GM19239 (cell line): ENCODE results near the gene LMAN2.
A peak's percentile ranks its signal among the peaks of the same experiment; 100 is the strongest.

Source experiments
- DNase-seq: peaks from one replicate; pipeline ENCODE4 v3.0.0; 2011; ENCODE audit warnings: low spot score; ENCODE audit not compliant: insufficient read length
- FAIRE-seq: peaks from 2 replicates; lab custom pipeline; 2011; peaks lifted over from hg19 to GRCh38; lab: Jason Lieb, UNC

Gene LMAN2, protein sequence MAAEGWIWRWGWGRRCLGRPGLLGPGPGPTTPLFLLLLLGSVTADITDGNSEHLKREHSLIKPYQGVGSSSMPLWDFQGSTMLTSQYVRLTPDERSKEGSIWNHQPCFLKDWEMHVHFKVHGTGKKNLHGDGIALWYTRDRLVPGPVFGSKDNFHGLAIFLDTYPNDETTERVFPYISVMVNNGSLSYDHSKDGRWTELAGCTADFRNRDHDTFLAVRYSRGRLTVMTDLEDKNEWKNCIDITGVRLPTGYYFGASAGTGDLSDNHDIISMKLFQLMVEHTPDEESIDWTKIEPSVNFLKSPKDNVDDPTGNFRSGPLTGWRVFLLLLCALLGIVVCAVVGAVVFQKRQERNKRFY

GRCh38 chr5:177351392-177352329, at the start of gene LMAN2:
TSS of gene LMAN2 (minus strand) at chr5:177351668. CDS start at chr5:177351647, 21 bp downstream.
- peak; percentile 96 for FAIRE-seq

GRCh38 chr5:177399997-177400868, 48.8 kb upstream of the LMAN2 start, which contains the start of gene PFN3:
TSS of gene PFN3 (minus strand) at chr5:177400661. CDS start at chr5:177400576, 85 bp downstream.
- no peak for DNase-seq
- no peak for FAIRE-seq

More at GRCh38 chr5:177351392-177352329, at the start of gene LMAN2:
- peak; percentile 86 for DNase-seq

GRCh38 chr5:177397875-177398390, 46.5 kb upstream of the LMAN2 start:
- FAIRE-seq: no peak
- no peak for DNase-seq

- no peak for FAIRE-seq
- no peak for DNase-seq
These were observed 45.3 kb upstream of the LMAN2 start for GRCh38 chr5:177396807-177397206.

DNA sequence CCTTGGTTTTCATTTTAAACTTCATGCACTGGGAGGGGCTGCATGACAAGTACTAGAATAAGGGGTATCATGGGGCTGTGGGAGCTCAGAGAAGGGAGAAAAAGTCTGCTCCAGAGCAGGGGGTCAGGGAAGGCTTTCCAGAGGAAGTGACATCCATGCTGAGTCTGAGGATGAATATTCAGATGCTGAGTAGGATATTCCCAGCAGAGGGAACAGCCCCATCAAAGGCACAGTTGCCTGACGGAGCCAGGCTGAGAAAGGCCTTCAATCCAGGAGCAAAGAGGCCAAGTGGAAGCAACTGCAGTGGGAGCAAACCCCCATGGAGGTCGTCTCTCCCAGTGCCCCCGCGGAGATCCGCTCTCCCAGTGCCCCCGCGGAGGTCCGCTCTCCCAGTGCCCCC, 44.6 kb upstream of the LMAN2 start:
- FAIRE-seq (no peak), DNase-seq (no peak)

GRCh38 chr5:177393990-177394389, 42.5 kb upstream of the LMAN2 start:
- FAIRE-seq: no peak
- no peak for DNase-seq

DNA sequence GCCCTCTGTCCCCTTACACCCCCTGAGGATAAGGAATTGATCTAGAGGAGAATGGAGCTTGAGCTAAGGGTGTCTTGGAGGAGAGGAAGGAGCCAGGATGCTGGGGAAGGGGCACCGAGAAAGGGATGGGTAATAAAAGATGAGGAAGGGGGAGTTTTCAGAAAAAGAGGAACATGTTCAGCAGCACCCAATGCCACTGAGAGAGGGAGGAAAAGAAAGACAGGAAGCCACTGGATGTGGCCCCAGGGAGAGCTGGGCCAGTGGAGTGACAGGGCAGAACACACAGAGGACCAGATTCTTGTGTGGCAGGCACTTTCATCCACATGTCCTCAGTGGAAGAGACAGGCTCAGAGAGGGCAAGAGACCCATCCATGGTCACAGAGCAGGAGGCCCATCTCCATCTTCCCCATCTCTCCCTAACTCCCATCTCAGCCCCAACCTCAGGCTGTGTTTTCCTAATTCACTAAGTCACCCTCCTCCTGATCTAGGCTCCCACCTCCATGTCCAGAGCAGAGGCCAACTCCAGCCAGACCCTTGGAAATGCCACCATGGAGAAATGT, 41.8 kb upstream of the LMAN2 start:
- FAIRE-seq (no peak), DNase-seq (no peak)

- no peak for FAIRE-seq
- DNase-seq: no peak
These were observed 41.3 kb upstream of the LMAN2 start for GRCh38 chr5:177392765-177393164.

GRCh38 chr5:177390363-177391300, 39.2 kb upstream of the LMAN2 start:
- FAIRE-seq: peak; percentile 98
- peak; percentile 94 for DNase-seq

GRCh38 chr5:177389241-177390169, 38.0 kb upstream of the LMAN2 start:
- no peak for DNase-seq
- FAIRE-seq: peak; percentile 72

DNA sequence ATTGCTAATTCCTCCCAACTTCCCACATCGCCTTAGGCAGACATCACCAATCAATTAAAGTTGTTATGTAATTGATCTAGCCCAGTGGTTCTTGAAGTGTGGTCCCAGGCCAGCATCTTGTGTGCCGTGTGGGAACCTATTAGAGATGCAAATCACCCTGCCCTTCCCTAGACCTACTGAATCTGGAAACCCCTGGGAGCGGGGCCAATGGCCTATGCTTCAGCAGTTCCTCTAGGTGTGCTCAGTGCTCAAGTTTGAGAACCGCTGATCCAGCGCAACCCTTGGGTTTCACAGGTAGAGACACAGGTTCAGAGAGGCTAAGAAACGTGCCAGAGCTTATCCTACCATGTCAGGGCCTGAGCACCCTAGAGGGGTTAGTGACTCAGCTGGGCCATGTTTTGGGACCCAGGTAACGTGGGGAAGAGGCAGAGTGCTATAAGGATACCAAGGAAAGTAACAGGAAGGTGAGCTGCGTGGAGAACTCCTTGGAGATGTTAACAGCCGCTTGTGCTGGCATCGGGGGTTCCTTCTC, 37.1 kb upstream of the LMAN2 start:
- DNase-seq: no peak
- no peak for FAIRE-seq

DNA sequence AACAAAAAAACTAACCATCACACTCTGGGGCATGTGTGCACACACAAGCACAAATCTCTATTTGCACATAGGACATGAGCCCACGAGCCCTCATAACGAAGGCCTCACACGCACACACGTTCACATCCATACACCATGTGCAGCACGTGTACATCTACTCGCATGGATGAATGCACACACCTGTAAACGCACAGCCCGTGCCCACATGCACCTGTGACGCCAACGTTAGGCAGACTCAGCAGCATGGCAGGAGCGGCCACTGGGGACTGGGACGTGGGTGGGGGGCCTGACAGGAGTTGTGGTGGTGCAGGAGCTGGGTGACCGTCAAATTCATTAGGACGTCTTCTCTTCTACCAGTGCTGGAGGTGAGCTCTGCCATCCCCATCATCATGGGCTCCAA, 35.9 kb upstream of the LMAN2 start:
- FAIRE-seq (no peak), DNase-seq (no peak)

DNA sequence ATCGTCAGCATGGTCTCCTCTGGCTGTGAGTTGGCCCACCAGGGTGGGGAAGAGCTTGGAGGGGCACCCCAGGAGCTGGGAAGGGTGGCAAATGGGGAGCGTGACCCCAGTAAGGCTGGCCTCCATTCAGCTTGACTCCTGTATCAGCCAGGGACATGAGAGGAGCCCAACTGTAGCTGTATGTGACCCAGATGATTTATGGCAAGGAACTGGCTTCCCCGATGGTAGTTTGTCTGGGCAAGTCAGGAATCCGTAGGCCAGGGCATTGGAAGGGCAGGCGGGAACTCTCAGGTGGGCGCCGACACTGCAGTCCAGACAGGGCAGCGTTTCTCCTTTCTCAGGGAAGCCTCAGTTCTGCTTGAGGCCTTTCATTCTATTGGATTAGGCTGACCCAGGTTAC, 35.1 kb upstream of the LMAN2 start:
- FAIRE-seq (no peak), DNase-seq (no peak)

DNA sequence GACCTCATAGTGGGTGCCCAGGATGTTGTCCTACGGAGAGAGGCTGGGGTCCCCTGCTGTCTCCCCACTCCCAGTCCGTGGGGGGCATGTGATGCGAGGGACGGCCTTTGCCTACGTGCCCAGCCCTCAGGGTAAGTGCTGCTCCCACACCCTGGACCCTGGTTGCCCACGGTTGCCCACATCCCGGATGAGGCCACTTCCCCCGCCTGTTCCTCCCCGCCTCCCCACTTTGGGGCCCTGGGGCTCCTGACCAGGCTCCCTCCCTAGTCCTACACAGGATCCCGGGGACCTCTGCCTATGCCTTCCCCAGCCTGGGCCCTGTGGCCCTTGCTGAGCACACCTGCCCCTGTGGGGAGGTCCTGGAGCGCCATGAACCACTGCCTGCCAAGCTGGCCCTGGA, 34.3 kb upstream of the LMAN2 start:
- FAIRE-seq (no peak), DNase-seq (no peak)

DNA sequence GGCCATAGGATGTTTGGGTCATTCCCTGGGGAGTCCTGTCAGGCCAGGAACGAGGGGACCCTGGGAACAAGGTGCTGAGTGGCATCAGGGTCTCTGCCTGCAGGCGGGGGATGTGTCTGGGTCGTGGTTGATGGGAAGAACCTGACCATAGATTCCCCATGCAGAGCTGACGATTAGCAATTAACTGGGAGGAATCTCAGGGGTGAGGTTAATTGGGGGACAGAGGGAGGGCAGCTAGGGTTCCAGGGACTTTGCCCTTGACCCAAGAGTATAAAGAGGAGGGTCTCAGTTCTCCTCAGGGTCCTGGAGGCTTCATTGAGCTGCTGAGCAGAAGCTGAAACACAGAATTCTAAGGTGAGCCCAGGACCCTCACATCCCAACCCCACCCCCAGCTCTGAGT, 32.7 kb upstream of the LMAN2 start, which contains the start of gene SLC34A1:
Gene SLC34A1 (plus strand): TSS at position 301 of the 400 bp plus-strand sequence. CDS start 1,308 bp downstream, outside the sequence.
- FAIRE-seq: no peak
- no peak for DNase-seq

GRCh38 chr5:177383181-177383580, 31.7 kb upstream of the LMAN2 start:
- DNase-seq (no peak), FAIRE-seq (no peak)

- DNase-seq: no peak
- FAIRE-seq: no peak
These were observed 31.1 kb upstream of the LMAN2 start for GRCh38 chr5:177382423-177383029.
